Measurements from ENCODE around the gene MYO7A. TPM values are rescaled to one million over a fixed set of nuclear protein-coding genes. Genes with fewer than 3 reads are reported as not detected.

The MYO7A gene
- total RNA-seq, 4 donors from 2014 or later: 4.8 to 9.1 (median 6.4) TPM

GRCh38 chr11:77118086-77118485, 10.0 kb upstream of the MYO7A start:
- DNase-seq (ENCODE audit: extremely low spot score): no peak
- Histone ChIP-seq H3K4me1 (peaks cover 0 to 4% (median 0%) of the 10 kb centered on the region in 4 donors), H3K36me3 (peaks cover 0 to 58% (median 22%) of the 10 kb centered on the region in 4 donors), H3K27me3 (no peaks in the 10 kb centered on the region), H3K27ac (replicated peaks in 1 of 4) (no peak overlapping the region), H3K9me3 (no peaks in the 10 kb centered on the region), H3K4me3 (no peak overlapping the region)
- intact Hi-C loops (cut with DNase I): no loop called here
- WGBS: 95% methylated on average over 11 of the region's 17 CpGs
- TF ChIP-seq POLR2AphosphoS5 (IDR thresholded peaks at IDR 0.05): no peak
- TF ChIP-seq EP300 (IDR thresholded peaks at IDR 0.05): no peak
- TF ChIP-seq POLR2A (IDR thresholded peaks at IDR 0.05; ENCODE audit: low read depth): no peak
- no peak for TF ChIP-seq CTCF (IDR thresholded peaks at IDR 0.05)

- Histone ChIP-seq H3K4me3 (no peak overlapping the region), H3K4me1 (no peaks in the 10 kb centered on the region), H3K27ac (replicated peaks in 1 of 4) (no peak overlapping the region), H3K9me3 (no peaks in the 10 kb centered on the region), H3K36me3 (peaks cover 0 to 65% (median 21%) of the 10 kb centered on the region in 4 donors), H3K27me3 (no peaks in the 10 kb centered on the region)
- intact Hi-C loops (cut with DNase I): no loop called here
- 94% methylated on average over 9 of the region's 12 CpGs for WGBS
- TF ChIP-seq CTCF (IDR thresholded peaks at IDR 0.05) (no peak), EP300 (IDR thresholded peaks at IDR 0.05) (no peak), POLR2AphosphoS5 (IDR thresholded peaks at IDR 0.05) (no peak), POLR2A (IDR thresholded peaks at IDR 0.05; ENCODE audit: low read depth) (no peak)
- DNase-seq (ENCODE audit: extremely low spot score): no peak
Measured at GRCh38 chr11:77118971-77119370, 9.1 kb upstream of the MYO7A start.

GRCh38 chr11:77119531-77119936, 8.5 kb upstream of the MYO7A start:
- 91% methylated on average over 9 of the region's 9 CpGs for WGBS
- Histone ChIP-seq H3K9me3 (no peaks in the 10 kb centered on the region), H3K4me3 (no peak overlapping the region), H3K27me3 (no peaks in the 10 kb centered on the region), H3K36me3 (peaks cover 0 to 68% (median 19%) of the 10 kb centered on the region in 4 donors), H3K4me1 (no peaks in the 10 kb centered on the region), H3K27ac (replicated peaks in 1 of 4) (no peak overlapping the region)
- no peak for DNase-seq (ENCODE audit: extremely low spot score)
- TF ChIP-seq POLR2AphosphoS5 (IDR thresholded peaks at IDR 0.05) (no peak), POLR2A (IDR thresholded peaks at IDR 0.05; ENCODE audit: low read depth) (no peak), CTCF (IDR thresholded peaks at IDR 0.05) (no peak), EP300 (IDR thresholded peaks at IDR 0.05) (no peak)
- intact Hi-C loops (cut with DNase I): no loop called here

- Histone ChIP-seq H3K27ac (replicated peaks in 1 of 4) (no peak overlapping the region), H3K9me3 (no peaks in the 10 kb centered on the region), H3K36me3 (peaks cover 0 to 64% (median 18%) of the 10 kb centered on the region in 4 donors), H3K27me3 (no peaks in the 10 kb centered on the region), H3K4me1 (no peaks in the 10 kb centered on the region), H3K4me3 (no peak overlapping the region)
- TF ChIP-seq POLR2AphosphoS5 (IDR thresholded peaks at IDR 0.05) (no peak), CTCF (IDR thresholded peaks at IDR 0.05) (no peak), EP300 (IDR thresholded peaks at IDR 0.05) (no peak), POLR2A (IDR thresholded peaks at IDR 0.05; ENCODE audit: low read depth) (no peak)
- WGBS: 84% methylated on average over 6 of the region's 19 CpGs
- intact Hi-C loops (cut with DNase I): no loop called here
- DNase-seq (ENCODE audit: extremely low spot score): no peak
Measured at GRCh38 chr11:77120571-77120970, 7.5 kb upstream of the MYO7A start.

GRCh38 chr11:77121096-77121640, 6.9 kb upstream of the MYO7A start:
- intact Hi-C loops (cut with DNase I): no loop called here
- Histone ChIP-seq H3K36me3 (peaks cover 0 to 64% (median 18%) of the 10 kb centered on the region in 4 donors), H3K4me1 (no peaks in the 10 kb centered on the region), H3K27ac (replicated peaks in 1 of 4) (no peak overlapping the region), H3K9me3 (no peaks in the 10 kb centered on the region), H3K27me3 (peaks cover 0 to 6% (median 0%) of the 10 kb centered on the region in 4 donors), H3K4me3 (no peak overlapping the region)
- no peak for TF ChIP-seq POLR2AphosphoS5 (IDR thresholded peaks at IDR 0.05)
- WGBS: 83% methylated on average over 7 of the region's 10 CpGs
- no peak for DNase-seq (ENCODE audit: extremely low spot score)
